ENCODE measurements around the gene ANK2. TPM values are rescaled to one million over a fixed set of nuclear protein-coding genes. Genes with fewer than 3 reads are reported as not detected.

ANK2 gene
- total and polyA plus RNA-seq, 2 of the 13 experiments (the other 11 are each of a cell fraction or from before 2014, with no cell fraction given) = 2.7 to 15.1 TPM

- TF ChIP-seq THYN1 (CRISPR knock-in tag; IDR thresholded peaks at IDR 0.05; ENCODE audit: borderline replicate concordance, low read depth) = no peak
- no peak for TF ChIP-seq KDM3A (CRISPR knock-in tag; IDR thresholded peaks at IDR 0.05; ENCODE audit: low read depth)
- TF ChIP-seq ZNF264 (CRISPR knock-in tag; IDR thresholded peaks at IDR 0.05) = no peak
- no peak for TF ChIP-seq TERF1 (CRISPR knock-in tag; IDR thresholded peaks at IDR 0.05)
- TF ChIP-seq ZBTB49 (CRISPR knock-in tag; IDR thresholded peaks at IDR 0.05; ENCODE audit: borderline replicate concordance) = no peak
- TF ChIP-seq PAXIP1 (CRISPR knock-in tag; conservative IDR thresholded peaks at IDR 0.05) = no peak
Measured at GRCh38 chr4:113157086-113157857, 107.8 kb downstream of the ANK2 start (continued).
